Measurements from ENCODE around the gene PRTN3. TPM values are rescaled to one million over a fixed set of nuclear protein-coding genes. Genes with fewer than 3 reads are reported as not detected.
"Not testable (repeated sequence)": the region's sequence is repeated elsewhere in the genome, so short reads cannot be mapped to it uniquely, and the experiment has no call there.

The PRTN3 gene
- total and polyA plus RNA-seq, 12 donors: 0.20 to 0.40 (median 0.33) TPM; not detected in 8

- Histone ChIP-seq H3K9me3 (replicated peaks in 1 of 3) (no peaks in the 10 kb centered on the region), H3K4me1 (replicated peaks in 1 of 2) (peaks cover 0 to 2% of the 10 kb centered on the region in 2 donors), H3K27ac (no peak overlapping the region), H3K4me3 (no peak overlapping the region), H3K27me3 (peaks cover 3% of the 10 kb centered on the region), H3K36me3 (replicated peaks in 1 of 2) (peaks cover 0 to 8% of the 10 kb centered on the region in 2 donors)
- DNase-seq: no peak
- TF ChIP-seq POLR2A (IDR thresholded peaks at IDR 0.05) (no peak), CTCF (IDR thresholded peaks at IDR 0.05) (no peak)
- intact Hi-C loops (cut with DNase I): no loop called here
- 86 to 98% (median 93%) methylated on average over 2 of the region's 2 CpGs for WGBS, 4 donors
Observed at GRCh38 chr19:816500-816857, 24.3 kb upstream of the PRTN3 start.

GRCh38 chr19:820212-820611 lies 20.6 kb upstream of the PRTN3 start:
- H3K27me3 ChIP-seq: peaks cover 21% of the 10 kb centered on the region
- 85 to 96% (median 93%) methylated on average over 5 of the region's 5 CpGs for WGBS, 4 donors
- H3K4me3 ChIP-seq; H3K4me1 ChIP-seq (replicated peaks in 1 of 2); DNase-seq; H3K27ac ChIP-seq; H3K9me3 ChIP-seq (replicated peaks in 1 of 3); intact Hi-C loops (cut with DNase I); H3K36me3 ChIP-seq (replicated peaks in 1 of 2): not testable (repeated sequence)

DNA sequence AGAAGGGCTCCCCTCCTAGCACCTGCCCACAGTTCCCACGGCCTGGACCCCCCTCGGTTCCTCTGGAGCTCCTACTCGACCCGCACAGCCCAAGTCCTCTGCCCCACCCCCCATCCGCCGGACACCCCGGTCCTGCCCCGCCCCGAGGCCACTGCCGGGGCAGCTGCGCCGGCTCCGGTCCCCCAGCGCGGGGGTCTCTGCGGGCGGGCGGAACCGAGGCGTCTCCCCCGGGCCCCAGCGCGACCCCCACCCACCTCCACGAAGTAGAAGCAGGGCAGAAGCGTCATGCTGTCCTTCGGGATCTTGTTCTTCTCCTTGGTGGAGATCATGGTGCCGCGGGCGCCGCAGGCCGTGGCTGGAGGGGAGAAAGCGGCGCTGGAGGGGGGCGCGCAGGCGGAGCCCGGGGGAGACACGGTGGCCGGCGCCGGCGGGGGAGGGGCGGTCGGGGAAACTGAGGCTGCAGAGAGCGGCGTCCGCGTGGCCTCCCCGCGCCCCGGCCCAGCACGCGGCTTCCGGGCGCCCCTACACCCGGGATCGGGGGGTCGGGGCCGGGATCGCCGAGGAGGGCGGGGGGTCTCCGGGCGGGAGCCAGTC lies 19.5 kb upstream of the PRTN3 start:
- DNase-seq: no peak

DNA sequence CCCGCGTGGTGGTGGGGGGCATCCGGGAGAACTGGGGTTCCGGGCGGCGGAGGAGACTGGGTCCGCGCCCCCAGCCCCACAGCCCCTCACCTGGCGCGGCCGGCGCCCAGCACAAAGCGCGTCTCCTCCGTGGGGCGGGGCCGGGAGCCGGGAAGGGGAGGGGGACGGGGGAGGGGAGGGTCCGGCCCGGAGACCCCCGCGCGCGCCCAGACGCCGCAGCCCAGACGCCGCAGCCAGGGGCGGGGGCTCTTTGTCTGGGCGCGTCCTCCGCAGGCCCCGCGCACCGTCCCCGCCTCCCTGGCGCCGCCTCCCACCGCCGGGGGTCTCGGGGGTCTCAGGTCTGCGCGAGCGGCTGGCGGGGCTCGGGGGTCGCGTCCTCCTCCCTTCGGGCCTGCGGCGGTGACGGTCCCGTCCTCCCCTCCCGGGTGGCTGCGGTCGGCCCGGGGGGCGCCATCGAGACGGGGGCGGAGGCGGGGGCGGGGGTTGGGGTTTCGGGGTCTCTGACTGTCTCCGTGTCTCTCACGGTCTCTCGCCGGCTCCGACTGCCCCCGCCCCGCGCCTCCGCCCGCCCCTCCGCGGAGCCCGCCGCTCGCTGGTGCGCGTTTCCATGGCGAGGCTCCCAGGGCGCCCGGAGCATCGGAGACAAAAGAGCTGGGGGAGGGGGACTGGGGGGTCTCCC lies 18.8 kb upstream of the PRTN3 start, which contains the start of gene PLPPR3:
Gene PLPPR3, minus strand, starts transcription at position 131 of the 679 bp plus-strand sequence. CDS start 396 bp downstream, outside the sequence.
- no peaks in the 10 kb centered on the region for H3K9me3 ChIP-seq (replicated peaks in 1 of 3)
- no peaks in the 10 kb centered on the region for H3K36me3 ChIP-seq (replicated peaks in 1 of 2)
- TF ChIP-seq POLR2A (IDR thresholded peaks at IDR 0.05) (no peak), CTCF (IDR thresholded peaks at IDR 0.05) (no peak)
- H3K4me1 ChIP-seq (replicated peaks in 1 of 2): peaks cover 5 to 7% of the 10 kb centered on the region in 2 donors
- intact Hi-C loops (cut with DNase I): no loop called here
- no peak within 1 kb of the TSS for H3K27ac ChIP-seq
- WGBS, 4 donors: 1 to 7% (median 2%) methylated on average over 3 to 78 of the region's 86 CpGs; no CpG with 5 or more reads in 1 of the 4 donors
- peak within 1 kb of the TSS in 1 of 4 donors; percentile 43 for H3K4me3 ChIP-seq
- peaks cover 21% of the 10 kb centered on the region for H3K27me3 ChIP-seq
- no peak for DNase-seq

More for the DNA sequence above, 19.5 kb upstream of the PRTN3 start:
- peaks cover 5 to 7% of the 10 kb centered on the region in 2 donors for H3K4me1 ChIP-seq (replicated peaks in 1 of 2)
- peaks cover 21% of the 10 kb centered on the region for H3K27me3 ChIP-seq
- no peak overlapping the region for H3K27ac ChIP-seq
- intact Hi-C loops (cut with DNase I): no loop called here
- H3K9me3 ChIP-seq (replicated peaks in 1 of 3): no peaks in the 10 kb centered on the region
- TF ChIP-seq CTCF (IDR thresholded peaks at IDR 0.05) (no peak), POLR2A (IDR thresholded peaks at IDR 0.05) (no peak)
- peak overlapping the region in 1 of 4 donors; percentile 43 for H3K4me3 ChIP-seq
- no peaks in the 10 kb centered on the region for H3K36me3 ChIP-seq (replicated peaks in 1 of 2)
- 1 to 2% methylated on average over 36 to 63 of the region's 64 CpGs; no CpG with 5 or more reads in 2 of the 4 donors for WGBS, 4 donors

Data from adrenal gland (tissue), 12 donors.